NB4 (cell line): ENCODE measurements around the gene PIP5K1C.

Experiments
- POLR2A ChIP-seq: IDR thresholded peaks from 2 replicates; pipeline ENCODE4 v1.6.1; 2011; ENCODE audit warnings: mild to moderate bottlenecking; ENCODE audit not compliant: insufficient read length; ENCODE audit errors: extremely low read depth
- TF ChIP-seq, protein P1 (sequence below): IDR thresholded peaks from one replicate; pipeline ENCODE4 v1.5.1; 2012; ENCODE audit warnings: low read depth, low read length

DNA sequence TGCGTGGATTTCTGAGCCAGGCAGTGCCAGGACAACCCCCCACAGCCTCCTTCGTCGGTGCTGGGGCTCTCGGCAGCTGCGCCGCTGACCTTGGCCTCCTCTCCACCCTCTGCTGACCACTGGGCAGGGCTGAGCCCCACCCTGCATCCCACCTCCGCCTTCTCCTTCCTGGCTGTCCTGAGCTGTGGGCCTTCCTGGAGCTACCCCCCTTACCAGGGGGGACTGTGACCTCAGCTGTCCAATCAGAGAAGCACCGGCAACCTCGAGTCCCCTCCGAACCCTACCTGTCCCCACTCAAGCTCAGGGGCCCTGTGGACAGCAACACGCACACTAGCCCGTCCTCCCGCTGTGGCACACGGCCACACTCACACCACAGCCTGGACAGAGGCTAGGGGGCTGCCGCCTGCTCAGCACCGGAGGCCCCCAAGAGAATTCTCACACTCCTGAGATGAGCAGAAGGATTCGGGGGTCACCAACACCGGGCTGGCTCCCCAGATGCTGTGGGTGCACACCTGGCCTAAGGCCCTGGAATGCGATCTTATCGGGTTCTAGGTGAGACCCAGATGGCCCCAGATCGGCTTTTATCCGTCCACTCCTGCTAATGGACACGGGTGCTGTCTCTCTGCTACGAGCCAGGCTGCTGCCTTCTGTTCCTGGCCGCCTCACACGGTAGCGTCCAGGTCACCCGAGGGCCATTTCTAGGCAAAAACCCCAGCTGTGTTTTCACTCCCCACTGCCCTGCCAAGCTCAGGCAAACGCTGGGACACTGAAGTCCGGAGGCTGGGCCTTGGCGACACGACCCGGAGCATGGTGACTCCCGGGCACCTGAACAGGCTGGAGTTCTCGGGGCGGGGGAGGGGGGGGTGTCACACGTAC lies 41.2 kb downstream of the PIP5K1C start:
- TF ChIP-seq, protein P1, sequence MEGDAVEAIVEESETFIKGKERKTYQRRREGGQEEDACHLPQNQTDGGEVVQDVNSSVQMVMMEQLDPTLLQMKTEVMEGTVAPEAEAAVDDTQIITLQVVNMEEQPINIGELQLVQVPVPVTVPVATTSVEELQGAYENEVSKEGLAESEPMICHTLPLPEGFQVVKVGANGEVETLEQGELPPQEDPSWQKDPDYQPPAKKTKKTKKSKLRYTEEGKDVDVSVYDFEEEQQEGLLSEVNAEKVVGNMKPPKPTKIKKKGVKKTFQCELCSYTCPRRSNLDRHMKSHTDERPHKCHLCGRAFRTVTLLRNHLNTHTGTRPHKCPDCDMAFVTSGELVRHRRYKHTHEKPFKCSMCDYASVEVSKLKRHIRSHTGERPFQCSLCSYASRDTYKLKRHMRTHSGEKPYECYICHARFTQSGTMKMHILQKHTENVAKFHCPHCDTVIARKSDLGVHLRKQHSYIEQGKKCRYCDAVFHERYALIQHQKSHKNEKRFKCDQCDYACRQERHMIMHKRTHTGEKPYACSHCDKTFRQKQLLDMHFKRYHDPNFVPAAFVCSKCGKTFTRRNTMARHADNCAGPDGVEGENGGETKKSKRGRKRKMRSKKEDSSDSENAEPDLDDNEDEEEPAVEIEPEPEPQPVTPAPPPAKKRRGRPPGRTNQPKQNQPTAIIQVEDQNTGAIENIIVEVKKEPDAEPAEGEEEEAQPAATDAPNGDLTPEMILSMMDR = no peak
- no peak for TF ChIP-seq POLR2A
